K562 (cell line): ENCODE data around the gene ERC2. TPM values are rescaled to one million over a fixed set of nuclear protein-coding genes. Genes with fewer than 3 reads are reported as not detected.

Experiments used
- ATAC-seq: fragments of 200-7000 bp; cut with Tn5 transposase; 3 replicates; pipeline ENCODE4 v1.9.1; 2020; ENCODE audit warnings: moderate library complexity
- BruUV-seq: library from RNA; stranded (reverse); fragments of 400-500 nt; replicated peaks from 2 replicates; lab custom pipeline; 2021; lab: Mats Ljungman, UMichigan
- CTCF ChIA-PET: fragments of 300-600 bp; formaldehyde crosslinking; extraction: SDS; loops from one replicate; lab custom pipeline; 2021; ENCODE audit warnings: low intra/inter-chr PET ratio; lab: Yijun Ruan, JAX
- POLR2A ChIA-PET: fragments of 300-600, 350-650 bp; sonication (Branson Sonifier 250); formaldehyde crosslinking; extraction: SDS; loops from one replicate; lab custom pipeline; 2021; ENCODE audit warnings: antibody characterized with exemption, inconsistent platforms; lab: Yijun Ruan, JAX
- DNase-seq, 4 experiments: peaks; one replicate each; pipeline versions ENCODE4 v3.0.0 to v3.0.0-alpha.2; 2011 to 2018; ENCODE audit warnings: low spot score in 3 of 4, mixed read lengths in 3 of 4; ENCODE audit errors: extremely low read depth in 1 of 4
- FAIRE-seq: peaks from 2 replicates; lab custom pipeline; 2011; peaks lifted over from hg19 to GRCh38; lab: Jason Lieb, UNC
- H2AFZ ChIP-seq: 2 replicates; pipeline ENCODE4 v1.6.0; 2011; ENCODE audit warnings: low read depth, low read length, control low read depth, inconsistent platforms
- H3K27ac ChIP-seq: fragments of 200-600 bp; 3 replicates; pipeline ENCODE4 v1.8.0; 2011; ENCODE audit warnings: low read depth, mild to moderate bottlenecking, control low read depth, inconsistent platforms, low read length, moderate library complexity, mixed read lengths; ENCODE audit errors: extremely low read depth
- H3K27me3 ChIP-seq, 2 experiments: fragments of 300-600 bp in 1 of 2; 2 replicates in 1 of 2; 3 replicates in 1 of 2; pipeline versions ENCODE4 v1.6.0 to v1.8.0; 2011; ENCODE audit warnings: inconsistent platforms in 2 of 2, low read length in 2 of 2, mild to moderate bottlenecking in 1 of 2, mixed read lengths in 1 of 2, moderate library complexity in 1 of 2; ENCODE audit not compliant: control insufficient read depth in 2 of 2, insufficient read depth in 2 of 2
- H3K36me3 ChIP-seq: fragments of 300-600 bp; 3 replicates; pipeline ENCODE4 v1.8.0; 2011; ENCODE audit warnings: mild to moderate bottlenecking, low read length, inconsistent platforms; ENCODE audit not compliant: control insufficient read depth, insufficient read depth
- H3K4me1 ChIP-seq, 2 experiments: fragments of 200-600 bp in 1 of 2; replicated peaks in 1 of 2; 2 replicates in 1 of 2; 3 replicates in 1 of 2; pipeline versions ENCODE4 v1.5.1 to v1.8.0; 2011; ENCODE audit warnings: inconsistent platforms in 2 of 2, low read length in 2 of 2, mild to moderate bottlenecking in 1 of 2, mixed read lengths in 1 of 2, moderate library complexity in 1 of 2; ENCODE audit not compliant: control insufficient read depth in 2 of 2, insufficient read depth in 2 of 2
- H3K4me2 ChIP-seq: 2 replicates; pipeline ENCODE4 v1.6.1; 2011; ENCODE audit warnings: low read length, control low read depth, inconsistent platforms, mixed read lengths; ENCODE audit not compliant: insufficient read depth
- H3K4me3 ChIP-seq: fragments of 200-600 bp; sonication (generic), shearing (Covaris generic); 2 replicates; pipeline ENCODE4 v1.5.1; 2016; ENCODE audit warnings: control low read depth, inconsistent platforms
- H3K79me2 ChIP-seq: fragments of 200-600 bp; 3 replicates; pipeline ENCODE4 v1.8.0; 2011; ENCODE audit warnings: low read length, inconsistent platforms; ENCODE audit not compliant: control insufficient read depth, insufficient read depth
- H3K9ac ChIP-seq, 2 experiments: 2 replicates each; pipeline versions ENCODE4 v1.6.0 to v1.6.1; 2011; ENCODE audit warnings: low read depth in 2 of 2, low read length in 2 of 2, control low read depth in 1 of 2, inconsistent platforms in 1 of 2, mild to moderate bottlenecking in 1 of 2, mixed read lengths in 1 of 2; ENCODE audit not compliant: insufficient read depth in 1 of 2
- H3K9me1 ChIP-seq: one replicate; pipeline ENCODE4 v1.6.0; 2011; ENCODE audit warnings: inconsistent platforms, mild to moderate bottlenecking, low read length, moderate library complexity; ENCODE audit not compliant: control insufficient read depth, insufficient read depth
- H3K9me3 ChIP-seq: replicated peaks from 2 replicates; pipeline ENCODE4 v1.5.1; 2011; ENCODE audit warnings: low read depth, low read length, inconsistent platforms; ENCODE audit not compliant: control insufficient read depth, insufficient read depth
- H4K20me1 ChIP-seq: replicated peaks from 2 replicates; pipeline ENCODE4 v1.6.1; 2011; ENCODE audit warnings: low read length, inconsistent platforms, mixed read lengths; ENCODE audit not compliant: control insufficient read depth, insufficient read depth
- EP400 ChIP-seq: fragments of 450-650 bp; IDR thresholded peaks from 2 replicates; pipeline ENCODE4 v1.6.1; 2017; ENCODE audit warnings: antibody characterized with exemption, mild to moderate bottlenecking, moderate library complexity
- LCOR ChIP-seq: sonication (generic); formaldehyde crosslinking; IDR thresholded peaks from 2 replicates; pipeline ENCODE4 v1.8.0; 2022; ENCODE audit warnings: mild to moderate bottlenecking, missing genetic modification reagents
- MXI1 ChIP-seq: IDR thresholded peaks from 2 replicates; pipeline ENCODE4 v1.6.1; 2011; ENCODE audit warnings: low read depth, mild to moderate bottlenecking, improper control_type of control experiment, low read length
- NFATC3 ChIP-seq: fragments of 450-650 bp; IDR thresholded peaks from 2 replicates; pipeline ENCODE4 v1.6.1; 2017; ENCODE audit warnings: mild to moderate bottlenecking
- NFYB ChIP-seq: IDR thresholded peaks from 2 replicates; pipeline ENCODE4 v1.6.1; 2011; ENCODE audit warnings: mild to moderate bottlenecking, moderate library complexity; ENCODE audit not compliant: insufficient read length; ENCODE audit errors: extremely low read depth
- VEZF1 ChIP-seq: fragments of 200-800 bp; sonication (Bioruptor generic); IDR thresholded peaks from 2 replicates; pipeline ENCODE4 v1.6.1; 2017; ENCODE audit warnings: missing genetic modification characterization, missing compliant biosample characterization
- ZFP91 ChIP-seq: sonication (generic); formaldehyde crosslinking; IDR thresholded peaks from 2 replicates; pipeline ENCODE4 v1.8.0; 2022; ENCODE audit warnings: mild to moderate bottlenecking, missing genetic modification reagents
- ZSCAN32 ChIP-seq: fragments of 450-650 bp; formaldehyde crosslinking; IDR thresholded peaks from 2 replicates; pipeline ENCODE4 v1.4.0; 2020; ENCODE audit warnings: mild to moderate bottlenecking, moderate library complexity
- WGBS: fragments of 100-300 bp; shearing (Covaris generic); methylation state at CpG from one replicate; pipeline ENCODE4 v1.1.6; 2016; ENCODE audit warnings: low coverage, mixed read lengths; ENCODE audit not compliant: insufficient coverage; ENCODE audit errors: missing lambda C conversion rate; 5-methylcytosine and 5-hydroxymethylcytosine counted together
- in situ Hi-C: fragments of 300-500 bp; cut with MboI; formaldehyde crosslinking; loops from 4 replicates; pipeline ENCODE4 v1.15.0; 2018; ENCODE audit warnings: inconsistent platforms, mixed read lengths
- intact Hi-C: fragments of 100-400 bp; cut with micrococcal nuclease; formaldehyde crosslinking; loops from 2 replicates; pipeline ENCODE4 v1.14.2; 2022
- polyA plus RNA-seq, 8 experiments: library from polyadenylated mRNA; depleted of rRNA in 4 of 8; stranded (reverse) in 5 of 8; unstranded in 3 of 8; fragments of >200 nt; fragmentation: Nextera tagmentation in 2 of 8; fragmentation: Illumina TruSeq in 1 of 8; extraction: Ambion mirVana in 2 of 8; extraction: Trizol in 1 of 8; gene quantifications; 2 replicates each; pipeline versions ENCODE4 v1.2.1 to v1.2.3, GENCODE V29; 2011 to 2014; ENCODE audit warnings: inconsistent platforms in 1 of 8, missing spikeins in 1 of 8
- total RNA-seq, 7 experiments: library from RNA; depleted of rRNA in 6 of 7; stranded (reverse); fragments of >200 nt in 6 of 7; fragmentation: Illumina TruSeq in 2 of 7; extraction: Trizol in 2 of 7; gene quantifications; 2 replicates each; pipeline versions ENCODE4 v1.2.1 to v1.2.3, GENCODE V29; 2011 to 2021; ENCODE audit warnings: low replicate concordance in 1 of 7
- TF ChIP-seq, protein P1 (sequence below): fragments of 450-650 bp; IDR thresholded peaks from 2 replicates; pipeline ENCODE4 v1.7.1; 2018; ENCODE audit warnings: mild to moderate bottlenecking, low read depth; ENCODE audit not compliant: partially characterized antibody
- TF ChIP-seq, protein P2 (sequence below): fragments of 450-650 bp; IDR thresholded peaks from 2 replicates; pipeline ENCODE4 v1.6.1; 2014; ENCODE audit warnings: low read depth, mild to moderate bottlenecking, moderate library complexity, borderline replicate concordance

The ERC2 gene
- total and polyA plus RNA-seq, 9 of the 15 experiments (the other 6 are each of a cell fraction or from before 2014, with no cell fraction given) = 0.04 to 0.18 (median 0.07) TPM; not detected in 2

DNA sequence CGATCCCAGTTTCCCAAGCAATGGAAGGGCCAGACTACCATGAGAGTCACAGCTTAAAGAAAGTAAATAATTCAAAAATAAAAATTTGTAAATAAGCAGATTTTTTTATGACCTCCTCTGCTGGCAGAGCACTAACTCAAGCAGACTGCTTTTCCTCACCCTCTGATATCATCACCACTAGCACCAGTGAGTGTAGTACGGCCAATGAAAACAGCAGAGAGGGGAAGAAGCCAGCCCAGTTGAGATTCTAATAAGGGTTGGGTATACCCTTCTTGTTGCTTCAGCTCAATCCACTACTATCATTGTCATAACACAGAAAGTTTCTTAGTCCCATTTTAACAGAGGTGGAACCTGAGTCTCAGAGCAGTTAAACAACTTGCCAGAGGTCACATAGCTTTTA, 193.1 kb downstream of the ERC2 start (continued):
- TF ChIP-seq, protein P1, sequence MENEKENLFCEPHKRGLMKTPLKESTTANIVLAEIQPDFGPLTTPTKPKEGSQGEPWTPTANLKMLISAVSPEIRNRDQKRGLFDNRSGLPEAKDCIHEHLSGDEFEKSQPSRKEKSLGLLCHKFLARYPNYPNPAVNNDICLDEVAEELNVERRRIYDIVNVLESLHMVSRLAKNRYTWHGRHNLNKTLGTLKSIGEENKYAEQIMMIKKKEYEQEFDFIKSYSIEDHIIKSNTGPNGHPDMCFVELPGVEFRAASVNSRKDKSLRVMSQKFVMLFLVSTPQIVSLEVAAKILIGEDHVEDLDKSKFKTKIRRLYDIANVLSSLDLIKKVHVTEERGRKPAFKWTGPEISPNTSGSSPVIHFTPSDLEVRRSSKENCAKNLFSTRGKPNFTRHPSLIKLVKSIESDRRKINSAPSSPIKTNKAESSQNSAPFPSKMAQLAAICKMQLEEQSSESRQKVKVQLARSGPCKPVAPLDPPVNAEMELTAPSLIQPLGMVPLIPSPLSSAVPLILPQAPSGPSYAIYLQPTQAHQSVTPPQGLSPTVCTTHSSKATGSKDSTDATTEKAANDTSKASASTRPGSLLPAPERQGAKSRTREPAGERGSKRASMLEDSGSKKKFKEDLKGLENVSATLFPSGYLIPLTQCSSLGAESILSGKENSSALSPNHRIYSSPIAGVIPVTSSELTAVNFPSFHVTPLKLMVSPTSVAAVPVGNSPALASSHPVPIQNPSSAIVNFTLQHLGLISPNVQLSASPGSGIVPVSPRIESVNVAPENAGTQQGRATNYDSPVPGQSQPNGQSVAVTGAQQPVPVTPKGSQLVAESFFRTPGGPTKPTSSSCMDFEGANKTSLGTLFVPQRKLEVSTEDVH = no peak
- TF ChIP-seq, all 486 proteins: peak for 0

DNA sequence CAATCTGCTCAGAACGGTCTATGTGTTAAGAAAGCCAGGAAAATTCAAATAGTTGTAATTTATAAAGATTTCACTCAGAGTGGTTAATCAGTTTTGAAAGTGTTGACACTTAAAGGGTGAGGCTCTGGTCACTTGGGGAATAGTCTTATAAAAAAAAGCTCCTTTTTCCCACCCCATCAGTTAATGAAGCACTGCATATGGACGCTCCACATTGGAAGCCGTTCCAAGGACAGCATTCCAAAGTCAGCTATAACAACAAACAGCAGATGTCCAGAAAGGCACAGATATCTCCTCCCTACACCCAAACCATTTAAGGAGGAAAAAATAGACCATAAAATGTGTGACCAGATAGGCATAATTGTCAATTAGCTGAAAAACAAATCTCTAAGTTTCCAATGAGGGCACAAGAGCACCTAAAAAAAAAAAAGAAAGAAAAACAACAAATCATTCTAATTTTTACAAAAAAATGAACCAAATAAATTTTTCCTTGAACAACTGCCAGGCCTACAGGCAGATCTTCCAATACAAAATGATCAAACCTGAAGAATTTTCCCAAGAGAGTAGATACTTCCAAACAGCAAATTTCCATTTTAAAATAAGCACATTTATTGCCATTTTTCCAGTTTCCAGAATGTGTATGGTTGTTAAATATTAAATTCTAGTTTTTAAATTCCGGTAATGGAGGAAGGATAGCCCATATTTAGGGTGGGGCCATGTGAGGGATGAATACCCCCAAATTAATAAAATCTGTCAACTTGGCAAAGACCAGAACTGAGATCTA, 198.3 kb downstream of the ERC2 start:
- H3K4me3 ChIP-seq = no peak overlapping the region
- CTCF ChIA-PET = no interaction called here
- H2AFZ ChIP-seq = no peak overlapping the region
- no peak for DNase-seq
- no peaks in the 10 kb centered on the region for H3K36me3 ChIP-seq
- in situ Hi-C loops = no loop called here
- H4K20me1 ChIP-seq = no peaks in the 10 kb centered on the region
- H3K4me1 ChIP-seq = no peaks in the 10 kb centered on the region
- no peak overlapping the region for H3K9ac ChIP-seq
- H3K4me2 ChIP-seq = no peak overlapping the region
- H3K79me2 ChIP-seq = no peaks in the 10 kb centered on the region
- H3K27me3 ChIP-seq = no peaks in the 10 kb centered on the region
- no peak overlapping the region for H3K27ac ChIP-seq
- ATAC-seq = no peak
- FAIRE-seq = no peak
- intact Hi-C loops = no loop called here
- no TSS peak for BruUV-seq
- no peaks in the 10 kb centered on the region for H3K9me1 ChIP-seq
- TF ChIP-seq NFYB = no peak
- TF ChIP-seq ZFP91 = no peak
- no peak for TF ChIP-seq VEZF1 (CRISPR knock-in tag)
- TF ChIP-seq, protein P2, sequence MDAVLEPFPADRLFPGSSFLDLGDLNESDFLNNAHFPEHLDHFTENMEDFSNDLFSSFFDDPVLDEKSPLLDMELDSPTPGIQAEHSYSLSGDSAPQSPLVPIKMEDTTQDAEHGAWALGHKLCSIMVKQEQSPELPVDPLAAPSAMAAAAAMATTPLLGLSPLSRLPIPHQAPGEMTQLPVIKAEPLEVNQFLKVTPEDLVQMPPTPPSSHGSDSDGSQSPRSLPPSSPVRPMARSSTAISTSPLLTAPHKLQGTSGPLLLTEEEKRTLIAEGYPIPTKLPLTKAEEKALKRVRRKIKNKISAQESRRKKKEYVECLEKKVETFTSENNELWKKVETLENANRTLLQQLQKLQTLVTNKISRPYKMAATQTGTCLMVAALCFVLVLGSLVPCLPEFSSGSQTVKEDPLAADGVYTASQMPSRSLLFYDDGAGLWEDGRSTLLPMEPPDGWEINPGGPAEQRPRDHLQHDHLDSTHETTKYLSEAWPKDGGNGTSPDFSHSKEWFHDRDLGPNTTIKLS = no peak
- TF ChIP-seq NFATC3 = no peak
- TF ChIP-seq LCOR (CRISPR knock-in tag) = no peak
- TF ChIP-seq ZSCAN32 (CRISPR knock-in tag) = no peak
- no peak for TF ChIP-seq MXI1
- no peak for TF ChIP-seq EP400
- 0% methylated on average over 4 of the region's 4 CpGs for WGBS
- POLR2A ChIA-PET = interaction anchor here (0.9 kb wide), 1 partner anchor 11 kb away, joined by 3 read pairs; no protein-coding TSS in a partner anchor
- no peaks in the 10 kb centered on the region for H3K9me3 ChIP-seq
